22Rv1 (cell line): Measurements from ENCODE around the gene MSRB1.

ENCODE experiments used
- CTCF ChIP-seq: fragments of 450-650 bp; IDR thresholded peaks from 2 replicates; pipeline ENCODE4 v1.5.1; 2017; ENCODE audit warnings: mild to moderate bottlenecking
- ZFX ChIP-seq: fragments of 450-650 bp; IDR thresholded peaks from 2 replicates; pipeline ENCODE4 v1.6.1; 2017; ENCODE audit warnings: antibody characterized with exemption, borderline replicate concordance

GRCh38 chr16:1976216-1976520, 33.2 kb upstream of the MSRB1 start:
- TF ChIP-seq CTCF (no peak), ZFX (no peak)
